HUES6 (cell line): Measurements from ENCODE around the gene LARGE1.

Experiments used
- H3K27ac ChIP-seq: 2 replicates; pipeline ENCODE4 v1.7.0; 2013; ENCODE audit warnings: low read depth, mild to moderate bottlenecking, low read length, inconsistent platforms
- H3K27me3 ChIP-seq: 2 replicates; pipeline ENCODE4 v1.6.1; 2013; ENCODE audit warnings: low read length; ENCODE audit not compliant: control insufficient read depth, insufficient read depth
- H3K36me3 ChIP-seq: 2 replicates; pipeline ENCODE4 v1.6.1; 2013; ENCODE audit warnings: low read length; ENCODE audit not compliant: control insufficient read depth, insufficient read depth
- H3K4me1 ChIP-seq: 2 replicates; pipeline ENCODE4 v1.6.1; 2013; ENCODE audit warnings: low read length; ENCODE audit not compliant: control insufficient read depth, insufficient read depth
- H3K4me3 ChIP-seq: 2 replicates; pipeline ENCODE4 v1.5.1; 2013; ENCODE audit warnings: low read depth, low read length
- H3K9ac ChIP-seq: one replicate; pipeline ENCODE4 v1.6.1; 2013; ENCODE audit warnings: mild to moderate bottlenecking, low read length
- H3K9me3 ChIP-seq: 2 replicates; pipeline ENCODE4 v1.6.1; 2013; ENCODE audit warnings: low read depth, low read length; ENCODE audit not compliant: control insufficient read depth, insufficient read depth

The LARGE1 gene

GRCh38 chr22:33553493-33553892, 366.8 kb downstream of the LARGE1 start:
- Histone ChIP-seq H3K27me3 (no peaks in the 10 kb centered on the region), H3K4me3 (no peak overlapping the region), H3K4me1 (no peaks in the 10 kb centered on the region), H3K9me3 (no peaks in the 10 kb centered on the region), H3K9ac (no peak overlapping the region), H3K36me3 (no peaks in the 10 kb centered on the region), H3K27ac (no peak overlapping the region)

GRCh38 chr22:33544707-33545106, 375.6 kb downstream of the LARGE1 start:
- Histone ChIP-seq H3K36me3 (no peaks in the 10 kb centered on the region), H3K4me3 (no peak overlapping the region), H3K9me3 (no peaks in the 10 kb centered on the region), H3K9ac (no peak overlapping the region), H3K27me3 (no peaks in the 10 kb centered on the region), H3K27ac (no peak overlapping the region), H3K4me1 (no peaks in the 10 kb centered on the region)

- H3K4me3 ChIP-seq: no peak overlapping the region
- no peaks in the 10 kb centered on the region for H3K27me3 ChIP-seq
- no peak overlapping the region for H3K27ac ChIP-seq
- H3K9me3 ChIP-seq: no peaks in the 10 kb centered on the region
- no peaks in the 10 kb centered on the region for H3K36me3 ChIP-seq
- H3K9ac ChIP-seq: no peak overlapping the region
- H3K4me1 ChIP-seq: no peaks in the 10 kb centered on the region
These were observed 377.6 kb downstream of the LARGE1 start for GRCh38 chr22:33542722-33543121.

- no peak overlapping the region for H3K27ac ChIP-seq
- no peaks in the 10 kb centered on the region for H3K36me3 ChIP-seq
- H3K9me3 ChIP-seq: no peaks in the 10 kb centered on the region
- no peaks in the 10 kb centered on the region for H3K4me1 ChIP-seq
- H3K27me3 ChIP-seq: no peaks in the 10 kb centered on the region
- no peak overlapping the region for H3K4me3 ChIP-seq
- H3K9ac ChIP-seq: no peak overlapping the region
These were observed 378.1 kb downstream of the LARGE1 start for GRCh38 chr22:33542153-33542552.

- no peak overlapping the region for H3K27ac ChIP-seq
These were observed 380.1 kb downstream of the LARGE1 start for GRCh38 chr22:33539902-33540751.

GRCh38 chr22:33539202-33539901, 380.9 kb downstream of the LARGE1 start:
- no peaks in the 10 kb centered on the region for H3K9me3 ChIP-seq
- H3K4me3 ChIP-seq: no peak overlapping the region
- no peaks in the 10 kb centered on the region for H3K4me1 ChIP-seq
- H3K36me3 ChIP-seq: no peaks in the 10 kb centered on the region
- H3K27ac ChIP-seq: no peak overlapping the region
- H3K9ac ChIP-seq: no peak overlapping the region
- no peaks in the 10 kb centered on the region for H3K27me3 ChIP-seq

More at GRCh38 chr22:33539902-33540751, 380.1 kb downstream of the LARGE1 start:
- no peaks in the 10 kb centered on the region for H3K9me3 ChIP-seq
- no peaks in the 10 kb centered on the region for H3K36me3 ChIP-seq
- no peak overlapping the region for H3K9ac ChIP-seq
- no peak overlapping the region for H3K4me3 ChIP-seq
- no peaks in the 10 kb centered on the region for H3K4me1 ChIP-seq
- no peaks in the 10 kb centered on the region for H3K27me3 ChIP-seq

- no peak overlapping the region for H3K4me3 ChIP-seq
- H3K4me1 ChIP-seq: no peaks in the 10 kb centered on the region
- no peak overlapping the region for H3K27ac ChIP-seq
- H3K27me3 ChIP-seq: no peaks in the 10 kb centered on the region
- no peak overlapping the region for H3K9ac ChIP-seq
- H3K36me3 ChIP-seq: no peaks in the 10 kb centered on the region
- no peaks in the 10 kb centered on the region for H3K9me3 ChIP-seq
These were observed 381.9 kb downstream of the LARGE1 start for GRCh38 chr22:33538277-33538885.

GRCh38 chr22:33537059-33537458, 383.2 kb downstream of the LARGE1 start:
- H3K4me1 ChIP-seq: no peaks in the 10 kb centered on the region
- no peak overlapping the region for H3K27ac ChIP-seq
- H3K36me3 ChIP-seq: no peaks in the 10 kb centered on the region

GRCh38 chr22:33535937-33536875, 384.1 kb downstream of the LARGE1 start:
- Histone ChIP-seq H3K27ac (no peak overlapping the region), H3K9me3 (no peaks in the 10 kb centered on the region), H3K36me3 (no peaks in the 10 kb centered on the region), H3K9ac (no peak overlapping the region), H3K4me1 (no peaks in the 10 kb centered on the region), H3K4me3 (no peak overlapping the region), H3K27me3 (no peaks in the 10 kb centered on the region)

More at GRCh38 chr22:33537059-33537458, 383.2 kb downstream of the LARGE1 start:
- Histone ChIP-seq H3K9ac (no peak overlapping the region), H3K4me3 (no peak overlapping the region), H3K27me3 (no peaks in the 10 kb centered on the region), H3K9me3 (no peaks in the 10 kb centered on the region)

- Histone ChIP-seq H3K36me3 (no peaks in the 10 kb centered on the region), H3K27me3 (no peaks in the 10 kb centered on the region), H3K4me3 (no peak overlapping the region), H3K9ac (no peak overlapping the region), H3K9me3 (no peaks in the 10 kb centered on the region), H3K27ac (no peak overlapping the region), H3K4me1 (peaks cover 9% of the 10 kb centered on the region)
These were observed 390.7 kb downstream of the LARGE1 start for GRCh38 chr22:33529424-33530113.
